Measurements from ENCODE around the gene PSG2.
"Not testable (repeated sequence)": the region's sequence is repeated elsewhere in the genome, so short reads cannot be mapped to it uniquely, and the experiment has no call there.

The PSG2 gene

GRCh38 chr19:43077881-43078280 lies 4.6 kb downstream of the PSG2 start:
- not testable (repeated sequence) for DNase-seq

- not testable (repeated sequence) for DNase-seq
Measured at GRCh38 chr19:43062418-43062817, 20.1 kb downstream of the PSG2 start.

GRCh38 chr19:43061326-43061725 lies 21.2 kb downstream of the PSG2 start:
- not testable (repeated sequence) for DNase-seq

GRCh38 chr19:43060254-43060653 lies 22.2 kb downstream of the PSG2 start:
- not testable (repeated sequence) for DNase-seq

GRCh38 chr19:43059482-43059881 lies 23.0 kb downstream of the PSG2 start:
- DNase-seq, result not testable (repeated sequence)

GRCh38 chr19:43058440-43058839 lies 24.1 kb downstream of the PSG2 start:
- DNase-seq, result not testable (repeated sequence)

- DNase-seq, result not testable (repeated sequence)
Measured at GRCh38 chr19:43047966-43048365, 34.5 kb downstream of the PSG2 start.

GRCh38 chr19:43046578-43046977 lies 35.9 kb downstream of the PSG2 start:
- not testable (repeated sequence) for DNase-seq

- not testable (repeated sequence) for DNase-seq
Measured at GRCh38 chr19:43043492-43044180, 38.9 kb downstream of the PSG2 start.

- DNase-seq, result not testable (repeated sequence)
Measured at GRCh38 chr19:43031645-43032044, 50.9 kb downstream of the PSG2 start.

GRCh38 chr19:43028866-43029265 lies 53.6 kb downstream of the PSG2 start:
- no peak for DNase-seq

- not testable (repeated sequence) for DNase-seq
Measured at GRCh38 chr19:43027985-43028384, 54.5 kb downstream of the PSG2 start.

GRCh38 chr19:43027061-43027460 lies 55.4 kb downstream of the PSG2 start:
- DNase-seq, result not testable (repeated sequence)

GRCh38 chr19:43026369-43026768 lies 56.1 kb downstream of the PSG2 start, which contains the start of gene PSG11:
PSG11 (minus strand) TSS chr19:43026469; CDS start chr19:43026372, 97 bp downstream.
- not testable (repeated sequence) for DNase-seq

GRCh38 chr19:43022098-43022497 lies 60.4 kb downstream of the PSG2 start:
- not testable (repeated sequence) for DNase-seq

GRCh38 chr19:43021629-43022028 lies 60.9 kb downstream of the PSG2 start:
- not testable (repeated sequence) for DNase-seq

GRCh38 chr19:43019588-43019987 lies 62.9 kb downstream of the PSG2 start:
- DNase-seq, result not testable (repeated sequence)

Measured in stimulated activated CD8-positive, alpha-beta memory T cell treated with anti-CD3 and anti-CD28 coated beads, Interleukin-4, amount 100 ng/mL, for 48 hours (primary cell).